Esophagus squamous epithelium (tissue), 4 donors: ENCODE measurements around the gene FBXL15.

Experiments used
- POLR2A ChIP-seq, 4 donors: fragments of 450-650 bp; IDR thresholded peaks; one replicate each; pipeline ENCODE4 v1.6.1; 2017; ENCODE audit warnings: antibody characterized with exemption in 4 of 4, mild to moderate bottlenecking in 4 of 4, moderate library complexity in 3 of 4
- TF ChIP-seq, protein P1 (sequence below), 6 experiments: fragments of 450-650 bp in 4 of 6; fragments of 200-600 bp in 2 of 6; sonication (generic) in 2 of 6; IDR thresholded peaks; one replicate each; pipeline ENCODE4 v1.5.1; 2016 to 2019; ENCODE audit warnings: antibody characterized with exemption in 6 of 6, mild to moderate bottlenecking in 4 of 6, moderate library complexity in 4 of 6

DNA sequence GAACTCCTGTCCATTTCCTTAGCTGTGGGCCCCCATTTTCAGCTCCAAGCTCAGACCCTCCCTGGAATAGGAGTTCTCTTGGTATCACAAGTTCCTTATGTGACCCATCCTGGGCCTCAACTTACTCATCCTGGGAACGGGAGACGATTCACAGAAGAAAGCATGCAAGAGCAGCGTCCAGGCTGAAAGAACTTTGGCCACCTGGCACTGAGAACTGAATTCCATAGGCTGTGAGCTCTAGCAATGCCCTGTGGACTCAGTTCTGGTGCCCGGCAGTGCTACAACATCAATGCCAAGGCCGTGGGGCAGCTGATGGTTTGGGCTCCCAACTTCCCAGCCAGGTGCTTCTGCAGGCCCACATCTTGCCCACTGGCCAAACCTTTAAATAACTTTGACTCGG, 15.7 kb downstream of the FBXL15 start:
- TF ChIP-seq, protein P1, sequence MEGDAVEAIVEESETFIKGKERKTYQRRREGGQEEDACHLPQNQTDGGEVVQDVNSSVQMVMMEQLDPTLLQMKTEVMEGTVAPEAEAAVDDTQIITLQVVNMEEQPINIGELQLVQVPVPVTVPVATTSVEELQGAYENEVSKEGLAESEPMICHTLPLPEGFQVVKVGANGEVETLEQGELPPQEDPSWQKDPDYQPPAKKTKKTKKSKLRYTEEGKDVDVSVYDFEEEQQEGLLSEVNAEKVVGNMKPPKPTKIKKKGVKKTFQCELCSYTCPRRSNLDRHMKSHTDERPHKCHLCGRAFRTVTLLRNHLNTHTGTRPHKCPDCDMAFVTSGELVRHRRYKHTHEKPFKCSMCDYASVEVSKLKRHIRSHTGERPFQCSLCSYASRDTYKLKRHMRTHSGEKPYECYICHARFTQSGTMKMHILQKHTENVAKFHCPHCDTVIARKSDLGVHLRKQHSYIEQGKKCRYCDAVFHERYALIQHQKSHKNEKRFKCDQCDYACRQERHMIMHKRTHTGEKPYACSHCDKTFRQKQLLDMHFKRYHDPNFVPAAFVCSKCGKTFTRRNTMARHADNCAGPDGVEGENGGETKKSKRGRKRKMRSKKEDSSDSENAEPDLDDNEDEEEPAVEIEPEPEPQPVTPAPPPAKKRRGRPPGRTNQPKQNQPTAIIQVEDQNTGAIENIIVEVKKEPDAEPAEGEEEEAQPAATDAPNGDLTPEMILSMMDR (IDR thresholded peaks at IDR 0.05) = no peak
- TF ChIP-seq POLR2A (IDR thresholded peaks at IDR 0.05) = no peak
